ENCODE measurements around the gene HOXA7. TPM values are rescaled to one million over a fixed set of nuclear protein-coding genes. Genes with fewer than 3 reads are reported as not detected.

Gene HOXA7
- total and polyA plus RNA-seq, 12 donors, result 7.9 to 39.1 (median 22.7) TPM

DNA sequence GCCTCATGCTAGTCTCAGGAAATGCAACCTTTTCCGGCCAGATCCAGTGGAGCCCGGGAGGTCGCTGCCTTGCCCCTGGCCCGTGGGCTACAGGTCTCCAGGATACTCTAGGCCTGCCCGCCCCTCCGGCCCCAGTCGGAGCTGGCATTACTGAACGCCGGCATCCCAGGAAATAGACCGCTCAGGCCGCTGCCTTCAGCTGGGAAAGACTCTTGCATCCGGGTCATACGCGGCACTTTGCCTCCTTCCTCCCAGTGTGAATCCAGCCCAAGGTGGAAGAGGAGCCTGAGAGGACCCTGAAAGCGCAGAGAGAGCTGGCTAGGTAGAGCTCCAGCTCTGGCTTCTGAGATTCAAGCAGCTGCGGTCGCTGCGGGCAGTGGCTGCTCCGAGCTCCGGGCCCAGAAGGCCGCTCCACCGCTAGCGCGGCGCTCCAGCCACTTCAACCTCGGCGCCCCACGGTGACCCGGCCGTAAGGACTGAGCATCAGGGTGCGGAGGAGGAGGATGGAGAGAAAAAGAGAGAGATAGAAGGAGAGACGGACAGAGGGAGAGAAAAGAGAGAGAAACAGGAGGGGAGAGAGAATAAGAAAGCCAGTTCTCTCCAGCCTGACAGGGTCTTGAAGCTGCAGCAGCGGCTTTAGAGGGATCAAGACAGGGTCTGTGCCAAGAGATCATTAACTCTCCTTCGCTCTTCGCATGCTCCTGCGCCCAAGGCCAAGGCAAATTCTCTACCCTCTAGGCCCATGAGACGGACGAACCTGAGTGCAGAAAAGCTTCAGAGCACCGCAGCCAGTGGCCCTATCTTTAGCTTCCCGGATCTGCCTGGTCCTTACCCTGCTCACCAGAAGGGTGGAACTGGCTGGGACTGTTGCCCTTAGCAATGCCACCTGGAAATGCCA lies 19.4 kb upstream of the HOXA7 start:
- no peak overlapping the region for H3K4me3 ChIP-seq
- intact Hi-C loops (cut with DNase I), result no loop called here
- 83 to 85% (median 84%) methylated on average over 20 to 40 of the region's 40 CpGs for WGBS, 4 donors
- H3K9me3 ChIP-seq (replicated peaks in 1 of 3), result no peaks in the 10 kb centered on the region
- H3K36me3 ChIP-seq (replicated peaks in 1 of 2), result no peaks in the 10 kb centered on the region
- peak in 3 of 7 donors; percentile 17 to 47 (median 22) for DNase-seq
- H3K4me1 ChIP-seq (replicated peaks in 1 of 2), result peaks cover 16 to 25% of the 10 kb centered on the region in 2 donors
- H3K27ac ChIP-seq, result no peak overlapping the region
- no peak for TF ChIP-seq POLR2A (IDR thresholded peaks at IDR 0.05)
- TF ChIP-seq, protein P1, sequence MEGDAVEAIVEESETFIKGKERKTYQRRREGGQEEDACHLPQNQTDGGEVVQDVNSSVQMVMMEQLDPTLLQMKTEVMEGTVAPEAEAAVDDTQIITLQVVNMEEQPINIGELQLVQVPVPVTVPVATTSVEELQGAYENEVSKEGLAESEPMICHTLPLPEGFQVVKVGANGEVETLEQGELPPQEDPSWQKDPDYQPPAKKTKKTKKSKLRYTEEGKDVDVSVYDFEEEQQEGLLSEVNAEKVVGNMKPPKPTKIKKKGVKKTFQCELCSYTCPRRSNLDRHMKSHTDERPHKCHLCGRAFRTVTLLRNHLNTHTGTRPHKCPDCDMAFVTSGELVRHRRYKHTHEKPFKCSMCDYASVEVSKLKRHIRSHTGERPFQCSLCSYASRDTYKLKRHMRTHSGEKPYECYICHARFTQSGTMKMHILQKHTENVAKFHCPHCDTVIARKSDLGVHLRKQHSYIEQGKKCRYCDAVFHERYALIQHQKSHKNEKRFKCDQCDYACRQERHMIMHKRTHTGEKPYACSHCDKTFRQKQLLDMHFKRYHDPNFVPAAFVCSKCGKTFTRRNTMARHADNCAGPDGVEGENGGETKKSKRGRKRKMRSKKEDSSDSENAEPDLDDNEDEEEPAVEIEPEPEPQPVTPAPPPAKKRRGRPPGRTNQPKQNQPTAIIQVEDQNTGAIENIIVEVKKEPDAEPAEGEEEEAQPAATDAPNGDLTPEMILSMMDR (IDR thresholded peaks at IDR 0.05), result no peak
- peaks cover 55% of the 10 kb centered on the region for H3K27me3 ChIP-seq

DNA sequence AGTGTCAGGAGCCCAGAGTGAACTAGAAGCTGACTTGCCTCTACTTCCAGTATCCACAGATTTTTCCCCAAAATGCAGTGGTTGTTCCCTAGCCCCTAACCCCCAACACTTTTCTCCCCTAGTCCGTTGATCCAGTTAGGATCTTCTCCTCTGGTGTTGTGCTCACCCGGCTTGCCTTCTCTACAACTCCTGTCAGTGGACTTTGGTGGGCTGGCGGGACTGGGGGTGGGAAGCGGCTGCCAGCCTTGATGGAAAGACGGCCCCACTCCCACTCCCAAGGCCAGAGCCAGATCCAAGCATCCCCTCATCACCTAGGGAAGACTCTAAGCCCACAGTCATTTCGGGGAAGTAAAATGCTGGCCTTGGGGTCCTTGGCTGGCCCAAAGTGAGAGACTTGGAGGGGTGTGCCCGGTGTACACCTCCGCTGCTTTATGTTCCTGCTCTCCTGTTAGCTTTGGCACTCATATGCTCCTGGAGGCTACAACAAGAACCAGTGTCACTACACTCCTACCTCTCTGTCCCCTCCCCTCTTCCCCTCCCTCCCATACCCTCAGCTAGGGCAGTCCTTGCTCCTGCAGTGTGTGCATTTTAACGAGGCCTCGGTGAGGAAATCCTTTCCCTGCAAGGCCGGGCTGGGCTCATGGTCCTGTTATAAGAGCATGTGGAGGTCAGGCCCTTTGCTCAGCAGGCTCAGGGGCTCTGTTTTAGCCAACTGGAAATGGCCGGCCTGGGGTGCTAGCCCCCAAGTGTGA lies 18.6 kb upstream of the HOXA7 start:
- intact Hi-C loops (cut with DNase I), result no loop called here
- peak in 5 of 7 donors; percentile 7 to 50 (median 15) for DNase-seq
- Histone ChIP-seq H3K4me3 (no peak overlapping the region), H3K27me3 (peaks cover 52% of the 10 kb centered on the region), H3K36me3 (replicated peaks in 1 of 2) (no peaks in the 10 kb centered on the region), H3K27ac (no peak overlapping the region), H3K9me3 (replicated peaks in 1 of 3) (no peaks in the 10 kb centered on the region), H3K4me1 (replicated peaks in 1 of 2) (peaks cover 16 to 25% of the 10 kb centered on the region in 2 donors)
- TF ChIP-seq, protein P1 (IDR thresholded peaks at IDR 0.05), result no peak
- no peak for TF ChIP-seq POLR2A (IDR thresholded peaks at IDR 0.05)
- 77 to 84% (median 80%) methylated on average over 10 to 12 of the region's 12 CpGs for WGBS, 4 donors

DNA sequence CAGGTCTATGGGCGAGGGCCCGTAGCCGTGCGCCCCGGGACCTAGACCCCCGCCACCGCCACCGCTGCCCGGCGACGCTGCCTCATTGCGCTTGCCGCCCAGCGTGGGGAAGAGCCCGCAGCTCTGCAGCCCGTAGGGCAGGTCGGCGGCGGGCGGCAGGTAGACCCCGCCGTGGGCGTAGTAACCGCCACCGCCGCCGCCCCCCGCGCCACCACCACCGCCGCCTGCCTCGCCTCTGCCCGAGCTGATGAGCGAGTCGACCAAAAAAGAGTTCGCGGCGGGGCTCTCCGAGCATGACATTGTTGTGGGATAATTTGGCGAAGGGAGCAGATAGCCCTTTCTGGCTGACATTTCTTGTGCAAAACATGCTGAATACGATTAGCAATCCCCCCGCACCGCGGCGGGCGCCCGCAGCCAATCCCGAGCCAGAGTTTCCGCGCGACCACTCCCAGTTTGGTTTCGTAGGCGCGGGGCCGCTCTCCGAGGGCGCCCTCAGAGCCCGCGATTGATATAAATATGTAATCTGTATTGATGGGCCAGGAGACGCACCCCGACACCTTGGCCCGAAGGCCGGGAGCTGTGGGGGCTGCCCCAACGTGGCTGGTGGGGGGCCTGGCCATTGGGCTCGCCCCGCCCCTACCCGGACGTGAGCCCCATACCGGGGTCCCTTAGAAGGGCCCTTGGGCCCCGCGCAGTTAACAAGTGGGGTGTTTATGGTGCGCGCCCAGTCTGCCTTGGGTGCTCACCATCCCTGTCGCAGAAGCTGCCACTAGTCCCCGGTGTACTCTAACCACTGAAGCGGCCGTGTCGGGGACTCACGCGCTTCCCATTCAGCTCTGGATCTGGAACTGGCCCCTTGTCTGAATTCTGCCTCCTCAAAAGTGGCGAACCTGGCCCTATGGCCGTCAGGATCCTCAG lies 17.7 kb upstream of the HOXA7 start, which contains the start of gene HOXA10:
HOXA10 (minus strand) TSS at position 365 of the 918 bp plus-strand sequence; CDS start at position 351, 14 bp downstream.
- Histone ChIP-seq H3K36me3 (replicated peaks in 1 of 2) (no peaks in the 10 kb centered on the region), H3K27ac (peak within 1 kb of the TSS in 4 of 5 donors; percentile 65 to 89 (median 82)), H3K4me1 (replicated peaks in 1 of 2) (peaks cover 16 to 17% of the 10 kb centered on the region in 2 donors), H3K4me3 (peak within 1 kb of the TSS in 2 of 4 donors; percentile 39 to 66), H3K27me3 (peaks cover 54% of the 10 kb centered on the region), H3K9me3 (replicated peaks in 1 of 3) (no peaks in the 10 kb centered on the region)
- TF ChIP-seq, protein P1 (IDR thresholded peaks at IDR 0.05), result no peak
- TF ChIP-seq POLR2A (IDR thresholded peaks at IDR 0.05), result no peak
- intact Hi-C loops (cut with DNase I), result no loop called here
- DNase-seq, result peak in 6 of 7 donors; percentile 15 to 51 (median 21)
- 9 to 26% (median 13%) methylated on average over 20 to 82 of the region's 82 CpGs for WGBS, 4 donors
